HepG2 (cell line): Measurements from ENCODE around the gene CMTM1. TPM values are rescaled to one million over a fixed set of nuclear protein-coding genes. Genes with fewer than 3 reads are reported as not detected.
A peak's percentile ranks its signal among the peaks of the same experiment; 100 is the strongest.

Experiments
- ATF7 ChIP-seq, 2 experiments: fragments of 450-650 bp in 1 of 2; sonication (generic) in 1 of 2; formaldehyde crosslinking in 1 of 2; IDR thresholded peaks; 2 replicates each; pipeline versions ENCODE4 v1.4.0 to v1.6.1; 2016 to 2020; ENCODE audit warnings: antibody characterized with exemption in 1 of 2, mild to moderate bottlenecking in 1 of 2, missing genetic modification reagents in 1 of 2
- CHD4 ChIP-seq: fragments of 200-600 bp; sonication (generic); IDR thresholded peaks from 2 replicates; pipeline ENCODE4 v1.7.0; 2017; ENCODE audit warnings: mild to moderate bottlenecking, low read length, borderline replicate concordance
- GTF2F1 ChIP-seq: fragments of 150-350 bp; IDR thresholded peaks from 2 replicates; pipeline ENCODE4 v1.6.1; 2014; ENCODE audit warnings: low read length
- JARID2 ChIP-seq: sonication (generic); formaldehyde crosslinking; IDR thresholded peaks from 2 replicates; pipeline ENCODE4 v1.8.1; 2023; ENCODE audit warnings: missing genetic modification reagents, inconsistent platforms; ENCODE audit not compliant: insufficient replicate concordance
- KLF13 ChIP-seq: sonication (generic); formaldehyde crosslinking; IDR thresholded peaks from 2 replicates; pipeline ENCODE4 v1.4.0; 2020; ENCODE audit warnings: mild to moderate bottlenecking, missing genetic modification reagents
- KMT2A ChIP-seq: sonication (generic); formaldehyde crosslinking; IDR thresholded peaks from 2 replicates; pipeline ENCODE4 v1.4.0; 2020; ENCODE audit warnings: missing genetic modification reagents
- MAZ ChIP-seq, 2 experiments: sonication (generic) in 1 of 2; formaldehyde crosslinking in 1 of 2; IDR thresholded peaks; 2 replicates each; pipeline versions ENCODE4 v1.5.0 to v1.6.1; 2012 to 2020; ENCODE audit warnings: low read depth in 2 of 2, mild to moderate bottlenecking in 2 of 2, borderline replicate concordance in 1 of 2, improper control_type of control experiment in 1 of 2, low read length in 1 of 2, missing genetic modification reagents in 1 of 2, moderate library complexity in 1 of 2
- PPARG ChIP-seq: conservative IDR thresholded peaks from 2 replicates; pipeline ENCODE4 v1.6.1; 2016; ENCODE audit warnings: missing biosample characterization, missing genetic modification reagents
- SIN3A ChIP-seq: IDR thresholded peaks from 2 replicates; pipeline ENCODE4 v1.6.1; 2011; ENCODE audit warnings: low read depth, mild to moderate bottlenecking, control low read depth, low read length, borderline replicate concordance
- SKI ChIP-seq: fragments of 450-650 bp; IDR thresholded peaks from one replicate; pipeline ENCODE4 v1.6.1; 2018; ENCODE audit warnings: mild to moderate bottlenecking; ENCODE audit not compliant: partially characterized antibody
- SRY ChIP-seq: sonication (generic); formaldehyde crosslinking; IDR thresholded peaks from 2 replicates; pipeline ENCODE4 v1.8.0; 2022; ENCODE audit warnings: mild to moderate bottlenecking, missing genetic modification reagents
- TEAD3 ChIP-seq: optimal IDR thresholded peaks from 2 replicates; pipeline ENCODE3; 2016; ENCODE audit warnings: borderline replicate concordance
- YEATS4 ChIP-seq: sonication (generic); formaldehyde crosslinking; IDR thresholded peaks from 2 replicates; pipeline ENCODE4 v1.4.0; 2020; ENCODE audit warnings: missing genetic modification reagents, borderline replicate concordance
- ZC3H4 ChIP-seq: sonication (generic); formaldehyde crosslinking; IDR thresholded peaks from 2 replicates; pipeline ENCODE4 v1.4.0; 2020; ENCODE audit warnings: missing genetic modification reagents, borderline replicate concordance
- ZNF282 ChIP-seq: fragments of 450-650 bp; IDR thresholded peaks from 2 replicates; pipeline ENCODE4 v1.6.1; 2018; ENCODE audit not compliant: partially characterized antibody
- ZNF44 ChIP-seq: sonication (generic); formaldehyde crosslinking; IDR thresholded peaks from 2 replicates; pipeline ENCODE4 v1.5.1; 2020; ENCODE audit warnings: mild to moderate bottlenecking, missing genetic modification reagents
- ZNF7 ChIP-seq: IDR thresholded peaks from 2 replicates; pipeline ENCODE4 v1.6.1; 2016; ENCODE audit warnings: missing biosample characterization, missing genetic modification reagents
- ZNF780A ChIP-seq: sonication (generic); formaldehyde crosslinking; IDR thresholded peaks from 2 replicates; pipeline ENCODE4 v1.8.0; 2022; ENCODE audit warnings: mild to moderate bottlenecking, missing genetic modification reagents, moderate library complexity
- ZNF816 ChIP-seq: sonication (generic); formaldehyde crosslinking; IDR thresholded peaks from 2 replicates; pipeline ENCODE4 v1.8.0; 2022; ENCODE audit warnings: missing genetic modification reagents, mild to moderate bottlenecking, borderline replicate concordance
- polyA plus RNA-seq, 8 experiments: library from polyadenylated mRNA; depleted of rRNA in 3 of 8; stranded (reverse) in 7 of 8; unstranded in 1 of 8; fragments of >200 nt; fragmentation: Illumina TruSeq in 4 of 8; extraction: Trizol in 4 of 8; gene quantifications; 2 replicates each; pipeline versions ENCODE4 v1.2.1 to v1.2.3, GENCODE V29; 2011 to 2016; ENCODE audit warnings: low read depth in 4 of 8, missing spikeins in 1 of 8, mixed read lengths in 1 of 8; ENCODE audit not compliant: insufficient read depth in 1 of 8
- total RNA-seq, 5 experiments: library from RNA; depleted of rRNA; stranded (reverse); fragments of >200 nt; fragmentation: Illumina TruSeq; extraction: Trizol; gene quantifications; 2 replicates each; pipeline ENCODE4 v1.2.3, GENCODE V29; 2016; ENCODE audit warnings: low read depth in 1 of 5
- TF ChIP-seq, protein P1 (sequence below): IDR thresholded peaks from 2 replicates; pipeline ENCODE4 v1.6.1; 2016
- TF ChIP-seq, protein P2 (sequence below): sonication (generic); formaldehyde crosslinking; IDR thresholded peaks from 2 replicates; pipeline ENCODE4 v1.5.1; 2020; ENCODE audit warnings: missing genetic modification reagents, mild to moderate bottlenecking, borderline replicate concordance
- TF ChIP-seq, protein P3 (sequence below): sonication (generic); formaldehyde crosslinking; IDR thresholded peaks from 2 replicates; pipeline ENCODE4 v1.8.0; 2022; ENCODE audit warnings: missing genetic modification reagents, mild to moderate bottlenecking, inconsistent platforms, borderline replicate concordance
- TF ChIP-seq, protein P4 (sequence below): sonication (generic); formaldehyde crosslinking; IDR thresholded peaks from 2 replicates; pipeline ENCODE4 v1.4.0; 2020; ENCODE audit warnings: missing genetic modification reagents

The CMTM1 gene
- total and polyA plus RNA-seq, 2 of the 13 experiments (the other 11 are each of a cell fraction or from before 2014, with no cell fraction given): 1.7 to 2.9 TPM

DNA sequence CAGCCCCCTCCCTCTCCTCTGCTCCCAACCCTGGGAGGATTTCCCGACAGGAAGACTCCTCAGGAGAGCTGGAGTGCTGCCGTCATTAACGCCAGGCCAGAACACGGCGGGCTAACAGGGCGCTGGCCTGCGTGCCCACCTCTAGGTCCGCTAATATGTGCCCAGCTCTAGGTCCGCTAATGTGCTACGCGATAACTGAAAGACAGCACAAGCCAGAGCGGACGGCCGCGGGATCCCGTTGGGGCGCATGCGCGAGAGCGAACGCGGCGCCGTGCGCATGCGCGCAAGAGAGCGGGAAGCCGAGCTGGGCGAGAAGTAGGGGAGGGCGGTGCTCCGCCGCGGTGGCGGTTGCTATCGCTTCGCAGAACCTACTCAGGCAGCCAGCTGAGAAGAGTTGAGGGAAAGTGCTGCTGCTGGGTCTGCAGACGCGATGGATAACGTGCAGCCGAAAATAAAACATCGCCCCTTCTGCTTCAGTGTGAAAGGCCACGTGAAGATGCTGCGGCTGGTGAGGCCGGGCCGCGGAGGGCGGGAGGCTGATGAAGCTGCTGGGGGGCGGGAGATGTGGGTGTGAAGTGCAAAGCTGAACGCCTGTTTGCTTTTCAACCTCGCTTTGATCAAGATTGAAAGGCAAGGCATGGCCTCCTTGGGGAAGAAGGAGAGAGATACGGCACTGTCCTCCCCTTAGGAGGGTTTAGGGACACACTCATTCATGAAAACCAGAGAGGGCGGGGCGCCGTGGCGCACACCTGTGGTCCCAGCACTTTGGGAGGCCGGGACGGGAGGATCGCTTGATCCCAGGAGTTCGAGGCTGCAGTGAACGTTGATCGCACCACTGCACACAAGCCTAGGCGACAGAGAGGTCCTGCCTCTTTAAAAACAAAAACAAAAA is 13.7 kb upstream of the CMTM1 start, which contains the start of gene CKLF (continued):
- TF ChIP-seq, protein P1, sequence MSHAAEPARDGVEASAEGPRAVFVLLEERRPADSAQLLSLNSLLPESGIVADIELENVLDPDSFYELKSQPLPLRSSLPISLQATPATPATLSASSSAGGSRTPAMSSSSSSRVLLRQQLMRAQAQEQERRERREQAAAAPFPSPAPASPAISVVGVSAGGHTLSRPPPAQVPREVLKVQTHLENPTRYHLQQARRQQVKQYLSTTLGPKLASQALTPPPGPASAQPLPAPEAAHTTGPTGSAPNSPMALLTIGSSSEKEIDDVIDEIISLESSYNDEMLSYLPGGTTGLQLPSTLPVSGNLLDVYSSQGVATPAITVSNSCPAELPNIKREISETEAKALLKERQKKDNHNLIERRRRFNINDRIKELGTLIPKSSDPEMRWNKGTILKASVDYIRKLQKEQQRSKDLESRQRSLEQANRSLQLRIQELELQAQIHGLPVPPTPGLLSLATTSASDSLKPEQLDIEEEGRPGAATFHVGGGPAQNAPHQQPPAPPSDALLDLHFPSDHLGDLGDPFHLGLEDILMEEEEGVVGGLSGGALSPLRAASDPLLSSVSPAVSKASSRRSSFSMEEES (CRISPR knock-in tag): peak; percentile 84
- TF ChIP-seq ZNF816: peak; percentile 99; the same call in 1 of the 2 replicates
- TF ChIP-seq ZNF44 (CRISPR knock-in tag): peak; percentile 100
- peak; percentile 98; the same call in 1 of the 2 replicates for TF ChIP-seq KLF13
- peak; percentile 99 for TF ChIP-seq SRY (CRISPR knock-in tag)
- TF ChIP-seq, protein P2, sequence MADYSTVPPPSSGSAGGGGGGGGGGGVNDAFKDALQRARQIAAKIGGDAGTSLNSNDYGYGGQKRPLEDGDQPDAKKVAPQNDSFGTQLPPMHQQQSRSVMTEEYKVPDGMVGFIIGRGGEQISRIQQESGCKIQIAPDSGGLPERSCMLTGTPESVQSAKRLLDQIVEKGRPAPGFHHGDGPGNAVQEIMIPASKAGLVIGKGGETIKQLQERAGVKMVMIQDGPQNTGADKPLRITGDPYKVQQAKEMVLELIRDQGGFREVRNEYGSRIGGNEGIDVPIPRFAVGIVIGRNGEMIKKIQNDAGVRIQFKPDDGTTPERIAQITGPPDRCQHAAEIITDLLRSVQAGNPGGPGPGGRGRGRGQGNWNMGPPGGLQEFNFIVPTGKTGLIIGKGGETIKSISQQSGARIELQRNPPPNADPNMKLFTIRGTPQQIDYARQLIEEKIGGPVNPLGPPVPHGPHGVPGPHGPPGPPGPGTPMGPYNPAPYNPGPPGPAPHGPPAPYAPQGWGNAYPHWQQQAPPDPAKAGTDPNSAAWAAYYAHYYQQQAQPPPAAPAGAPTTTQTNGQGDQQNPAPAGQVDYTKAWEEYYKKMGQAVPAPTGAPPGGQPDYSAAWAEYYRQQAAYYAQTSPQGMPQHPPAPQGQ: peak; percentile 93; the same call in 1 of the 2 replicates
- TF ChIP-seq SIN3A: peak; percentile 77; the same call in 1 of the 2 replicates
- TF ChIP-seq ATF7 (IDR thresholded peaks at IDR 0.05): no peak
- TF ChIP-seq ATF7 (CRISPR knock-in tag; IDR thresholded peaks at IDR 0.05): peak; percentile 94
- 0 out of 2 replicates have a peak, but pooled peaks have one; percentile 27 for TF ChIP-seq GTF2F1
- TF ChIP-seq ZNF780A: peak; percentile 97
- peak; percentile 29; the same call in 1 of the 2 replicates for TF ChIP-seq ZNF7 (CRISPR knock-in tag)
- peak; percentile 71; the same call in 1 of the 2 replicates for TF ChIP-seq PPARG (CRISPR knock-in tag)
- TF ChIP-seq KMT2A (CRISPR knock-in tag): peak; percentile 96
- TF ChIP-seq TEAD3 (CRISPR knock-in tag): no peak
- TF ChIP-seq, protein P3, sequence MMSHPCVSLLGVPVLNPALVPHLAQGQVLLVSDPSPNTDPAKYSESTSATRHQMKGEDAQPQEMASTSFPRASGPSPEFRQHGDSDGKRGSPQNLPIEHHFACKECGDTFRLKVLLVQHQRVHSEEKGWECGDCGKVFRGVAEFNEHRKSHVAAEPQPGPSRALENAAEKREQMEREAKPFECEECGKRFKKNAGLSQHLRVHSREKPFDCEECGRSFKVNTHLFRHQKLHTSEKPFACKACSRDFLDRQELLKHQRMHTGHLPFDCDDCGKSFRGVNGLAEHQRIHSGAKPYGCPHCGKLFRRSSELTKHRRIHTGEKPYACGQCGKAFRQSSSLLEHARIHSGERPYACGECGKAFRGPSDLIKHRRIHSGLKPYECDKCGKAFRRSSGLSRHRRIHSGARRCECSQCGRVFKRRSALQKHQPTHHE (CRISPR knock-in tag): peak; percentile 100
- TF ChIP-seq YEATS4: peak; percentile 90
- TF ChIP-seq, protein P4, sequence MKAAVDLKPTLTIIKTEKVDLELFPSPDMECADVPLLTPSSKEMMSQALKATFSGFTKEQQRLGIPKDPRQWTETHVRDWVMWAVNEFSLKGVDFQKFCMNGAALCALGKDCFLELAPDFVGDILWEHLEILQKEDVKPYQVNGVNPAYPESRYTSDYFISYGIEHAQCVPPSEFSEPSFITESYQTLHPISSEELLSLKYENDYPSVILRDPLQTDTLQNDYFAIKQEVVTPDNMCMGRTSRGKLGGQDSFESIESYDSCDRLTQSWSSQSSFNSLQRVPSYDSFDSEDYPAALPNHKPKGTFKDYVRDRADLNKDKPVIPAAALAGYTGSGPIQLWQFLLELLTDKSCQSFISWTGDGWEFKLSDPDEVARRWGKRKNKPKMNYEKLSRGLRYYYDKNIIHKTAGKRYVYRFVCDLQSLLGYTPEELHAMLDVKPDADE (CRISPR knock-in tag): peak; percentile 61; the same call in 1 of the 2 replicates
- TF ChIP-seq JARID2: no peak
- TF ChIP-seq SKI: peak; percentile 16
- no peak for TF ChIP-seq CHD4
- TF ChIP-seq MAZ (IDR thresholded peaks at IDR 0.05; ENCODE audit: borderline replicate concordance, low read depth, low read length): peak; percentile 68; the same call in 1 of the 2 replicates
- TF ChIP-seq MAZ (CRISPR knock-in tag; IDR thresholded peaks at IDR 0.05; ENCODE audit: low read depth): peak; percentile 100
- no peak for TF ChIP-seq ZNF282
- peak; percentile 23; the same call in 1 of the 2 replicates for TF ChIP-seq ZC3H4
